HG03175 (cell line): ENCODE results near the gene GPHN.
A peak's percentile ranks its signal among the peaks of the same experiment; 100 is the strongest.

Source experiments
- ATAC-seq: cut with Tn5 transposase; IDR thresholded peaks from one replicate; pipeline ENCODE4 v1.9.1; 2021; ENCODE audit warnings: mild to moderate bottlenecking, moderate library complexity; ENCODE audit not compliant: unreplicated experiment

Gene GPHN

GRCh38 chr14:66596241-66596985, 88.5 kb downstream of the GPHN start:
- ATAC-seq, result no peak

GRCh38 chr14:66600416-66600815, 92.5 kb downstream of the GPHN start:
- no peak for ATAC-seq

- ATAC-seq, result no peak
Measured at GRCh38 chr14:66601932-66602578, 94.1 kb downstream of the GPHN start.

- no peak for ATAC-seq
Measured at GRCh38 chr14:66603945-66604344, 96.0 kb downstream of the GPHN start.

GRCh38 chr14:66606826-66607225, 98.9 kb downstream of the GPHN start:
- no peak for ATAC-seq

GRCh38 chr14:66610154-66610563, 102.2 kb downstream of the GPHN start:
- no peak for ATAC-seq

GRCh38 chr14:66613344-66613743, 105.4 kb downstream of the GPHN start:
- ATAC-seq, result no peak

GRCh38 chr14:66619952-66620351, 112.0 kb downstream of the GPHN start:
- no peak for ATAC-seq

GRCh38 chr14:66623838-66624237, 115.9 kb downstream of the GPHN start:
- no peak for ATAC-seq

- ATAC-seq, result peak; percentile 63
Measured at GRCh38 chr14:66624336-66624937, 116.5 kb downstream of the GPHN start.

GRCh38 chr14:66628636-66629035, 120.7 kb downstream of the GPHN start:
- ATAC-seq, result no peak

GRCh38 chr14:66629499-66629898, 121.6 kb downstream of the GPHN start:
- no peak for ATAC-seq

- ATAC-seq, result no peak
Measured at GRCh38 chr14:66634876-66635275, 126.9 kb downstream of the GPHN start.

GRCh38 chr14:66635435-66635834, 127.5 kb downstream of the GPHN start:
- no peak for ATAC-seq

- ATAC-seq, result no peak
Measured at GRCh38 chr14:66636240-66636639, 128.3 kb downstream of the GPHN start.

GRCh38 chr14:66638689-66639088, 130.7 kb downstream of the GPHN start:
- no peak for ATAC-seq

GRCh38 chr14:66641861-66642635, 134.1 kb downstream of the GPHN start:
- no peak for ATAC-seq

GRCh38 chr14:66643344-66643743, 135.4 kb downstream of the GPHN start:
- no peak for ATAC-seq

- no peak for ATAC-seq
Measured at GRCh38 chr14:66645716-66646115, 137.8 kb downstream of the GPHN start.

GRCh38 chr14:66649498-66649897, 141.6 kb downstream of the GPHN start:
- peak; percentile 77 for ATAC-seq

- peak; percentile 61 for ATAC-seq
Measured at GRCh38 chr14:66650491-66650911, 142.6 kb downstream of the GPHN start.
